ENCODE measurements around the gene ZSCAN29.

- TF ChIP-seq POLR2A (IDR thresholded peaks at IDR 0.05; ENCODE audit: low read length), result no peak
- TF ChIP-seq GATA1 (IDR thresholded peaks at IDR 0.05; ENCODE audit: low read depth, low read length), result no peak
Measured at GRCh38 chr15:43376017-43376705, 5.3 kb upstream of the ZSCAN29 start.
